Caco-2 (cell line): Measurements from ENCODE around the gene HUWE1. TPM values are rescaled to one million over a fixed set of nuclear protein-coding genes. Genes with fewer than 3 reads are reported as not detected.
A peak's percentile ranks its signal among the peaks of the same experiment; 100 is the strongest.

Experiments used
- BruUV-seq: library from RNA; stranded (reverse); fragments of 400-500 nt; replicated peaks from 2 replicates; lab custom pipeline; 2021; lab: Mats Ljungman, UMichigan
- CTCF ChIA-PET: fragments of 300-600 bp; sonication (Branson Sonifier 250); formaldehyde crosslinking; loops from one replicate; lab custom pipeline; 2022; ENCODE audit warnings: antibody characterized with exemption; lab: Charles Lee
- POLR2A ChIA-PET: fragments of 300-600 bp; sonication (Branson Sonifier 250); formaldehyde crosslinking; loops from one replicate; lab custom pipeline; 2022; ENCODE audit warnings: antibody characterized with exemption; lab: Charles Lee
- DNase-seq, 2 experiments: peaks; one replicate each; pipeline versions ENCODE4 v3.0.0 to v3.0.0-alpha.2; 2020 to 2022
- H3K27me3 ChIP-seq: replicated peaks from 2 replicates; pipeline ENCODE4 v1.6.0; 2011; ENCODE audit warnings: low read length; ENCODE audit not compliant: control insufficient read depth, insufficient read depth
- H3K36me3 ChIP-seq: 2 replicates; pipeline ENCODE4 v1.5.1; 2011; ENCODE audit warnings: low read length; ENCODE audit not compliant: control insufficient read depth, insufficient read depth
- H3K4me1 ChIP-seq: fragments of 250-450 bp; sonication (Bioruptor Pico); 2 replicates; pipeline ENCODE4 v1.5.1; 2020; ENCODE audit warnings: mild to moderate bottlenecking
- H3K4me3 ChIP-seq: 2 replicates; pipeline ENCODE4 v1.5.1; 2011; ENCODE audit warnings: low read depth, mild to moderate bottlenecking, control low read depth, low read length
- H3K9me3 ChIP-seq: fragments of 250-450 bp; sonication (Bioruptor Pico); 2 replicates; pipeline ENCODE4 v1.5.1; 2020; ENCODE audit warnings: mild to moderate bottlenecking, moderate library complexity
- H3K27ac Mint-ChIP-seq: one replicate; pipeline ENCODE4 v1.8.0; 2022; ENCODE audit warnings: mixed read lengths; ENCODE audit not compliant: unreplicated experiment
- H3K27me3 Mint-ChIP-seq: one replicate; pipeline ENCODE4 v1.8.0; 2022; ENCODE audit warnings: mixed read lengths; ENCODE audit not compliant: insufficient read depth, unreplicated experiment
- H3K36me3 Mint-ChIP-seq: one replicate; pipeline ENCODE4 v1.8.0; 2022; ENCODE audit warnings: mild to moderate bottlenecking, mixed read lengths; ENCODE audit not compliant: insufficient read depth, unreplicated experiment
- H3K4me1 Mint-ChIP-seq: one replicate; pipeline ENCODE4 v1.8.0; 2022; ENCODE audit warnings: low read depth, mixed read lengths; ENCODE audit not compliant: unreplicated experiment
- H3K4me3 Mint-ChIP-seq: one replicate; pipeline ENCODE4 v1.8.0; 2022; ENCODE audit warnings: mild to moderate bottlenecking, moderate library complexity, mixed read lengths; ENCODE audit not compliant: unreplicated experiment
- H3K9me3 Mint-ChIP-seq: one replicate; pipeline ENCODE4 v1.8.0; 2022; ENCODE audit warnings: mixed read lengths; ENCODE audit not compliant: unreplicated experiment
- intact Hi-C: fragments of 100-400 bp; cut with micrococcal nuclease; formaldehyde crosslinking; loops from one replicate; pipeline ENCODE4 v1.10.0; 2022; ENCODE audit not compliant: unreplicated experiment
- total RNA-seq: library from RNA; stranded (reverse); gene quantifications from 2 replicates; pipeline ENCODE4 v1.2.3, GENCODE V29; 2022
- TF ChIP-seq, protein P1 (sequence below), 2 experiments: fragments of 200-600 bp in 1 of 2; IDR thresholded peaks; 1 replicate in 1 of 2; 2 replicates in 1 of 2; pipeline versions ENCODE4 v1.5.1 to v1.8.0; 2011 to 2022; ENCODE audit warnings: antibody characterized with exemption in 1 of 2, control low read depth in 1 of 2, inconsistent platforms in 1 of 2, low read depth in 1 of 2, low read length in 1 of 2, mild to moderate bottlenecking in 1 of 2, moderate library complexity in 1 of 2; ENCODE audit not compliant: insufficient read depth in 1 of 2, severe bottlenecking in 1 of 2, unreplicated experiment in 1 of 2

HUWE1 gene
- total RNA-seq, 1 experiment from 2014 or later: 222 TPM

GRCh38 chrX:53683556-53684414, 2.7 kb downstream of the HUWE1 start:
- TSS peak; percentile 75 for BruUV-seq
- no peaks in the 10 kb centered on the region for H3K9me3 Mint-ChIP-seq

GRCh38 chrX:53682885-53683555, 3.5 kb downstream of the HUWE1 start:
- BruUV-seq: TSS peak; percentile 20

More at GRCh38 chrX:53683556-53684414, 2.7 kb downstream of the HUWE1 start:
- Mint-ChIP-seq H3K4me3 (peak overlapping the region; percentile 94), H3K4me1 (peaks cover 6% of the 10 kb centered on the region), H3K27me3 (no peaks in the 10 kb centered on the region), H3K36me3 (peaks cover 50% of the 10 kb centered on the region), H3K27ac (peak overlapping the region; percentile 91)
- Histone ChIP-seq H3K4me3 (peak overlapping the region; percentile 81), H3K27me3 (no peaks in the 10 kb centered on the region), H3K9me3 (no peaks in the 10 kb centered on the region), H3K36me3 (peaks cover 1% of the 10 kb centered on the region), H3K4me1 (no peaks in the 10 kb centered on the region)
- intact Hi-C loops: loop anchor here (5.0 to 10.0 kb wide), 3 partner anchors 149 to 601 kb away; partner anchors contain the start of genes PHF8 and TSPYL2
- POLR2A ChIA-PET: interaction anchor here (0.5 to 1.3 kb wide), 11 partner anchors 17 to 956 kb away, joined by 3 to 9 read pairs (median 3); partner anchors contain the start of genes KANTR, RIBC1 and SMC1A
- TF ChIP-seq, protein P1, sequence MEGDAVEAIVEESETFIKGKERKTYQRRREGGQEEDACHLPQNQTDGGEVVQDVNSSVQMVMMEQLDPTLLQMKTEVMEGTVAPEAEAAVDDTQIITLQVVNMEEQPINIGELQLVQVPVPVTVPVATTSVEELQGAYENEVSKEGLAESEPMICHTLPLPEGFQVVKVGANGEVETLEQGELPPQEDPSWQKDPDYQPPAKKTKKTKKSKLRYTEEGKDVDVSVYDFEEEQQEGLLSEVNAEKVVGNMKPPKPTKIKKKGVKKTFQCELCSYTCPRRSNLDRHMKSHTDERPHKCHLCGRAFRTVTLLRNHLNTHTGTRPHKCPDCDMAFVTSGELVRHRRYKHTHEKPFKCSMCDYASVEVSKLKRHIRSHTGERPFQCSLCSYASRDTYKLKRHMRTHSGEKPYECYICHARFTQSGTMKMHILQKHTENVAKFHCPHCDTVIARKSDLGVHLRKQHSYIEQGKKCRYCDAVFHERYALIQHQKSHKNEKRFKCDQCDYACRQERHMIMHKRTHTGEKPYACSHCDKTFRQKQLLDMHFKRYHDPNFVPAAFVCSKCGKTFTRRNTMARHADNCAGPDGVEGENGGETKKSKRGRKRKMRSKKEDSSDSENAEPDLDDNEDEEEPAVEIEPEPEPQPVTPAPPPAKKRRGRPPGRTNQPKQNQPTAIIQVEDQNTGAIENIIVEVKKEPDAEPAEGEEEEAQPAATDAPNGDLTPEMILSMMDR (IDR thresholded peaks at IDR 0.05; ENCODE audit: insufficient read depth in 1 of 2, low read depth in 1 of 2, low read length in 1 of 2, severe bottlenecking in 1 of 2, unreplicated experiment in 1 of 2): no peak
- peak; percentile 91 to 96 for DNase-seq
- CTCF ChIA-PET: interaction anchor here (0.6 kb wide), 1 partner anchor 271 kb away, joined by 3 read pairs; no protein-coding TSS in a partner anchor

More at GRCh38 chrX:53682885-53683555, 3.5 kb downstream of the HUWE1 start:
- no peaks in the 10 kb centered on the region for H3K27me3 Mint-ChIP-seq
- peak overlapping the region; percentile 94 for H3K4me3 Mint-ChIP-seq
- H3K4me1 ChIP-seq: no peaks in the 10 kb centered on the region
- intact Hi-C loops: loop anchor here (5.0 to 10.0 kb wide), 3 partner anchors 149 to 601 kb away; partner anchors contain the start of genes PHF8 and TSPYL2
- peaks cover 6% of the 10 kb centered on the region for H3K4me1 Mint-ChIP-seq
- POLR2A ChIA-PET: interaction anchor here (0.6 to 1.1 kb wide), 3 partner anchors 18 to 1805 kb away, joined by 3 to 4 read pairs (median 3); no protein-coding TSS in a partner anchor
- peak overlapping the region; percentile 81 for H3K4me3 ChIP-seq
- CTCF ChIA-PET: no interaction called here
- peaks cover 58% of the 10 kb centered on the region for H3K36me3 Mint-ChIP-seq
- H3K9me3 ChIP-seq: no peaks in the 10 kb centered on the region
- H3K9me3 Mint-ChIP-seq: no peaks in the 10 kb centered on the region
- peak; percentile 57 for DNase-seq
- H3K36me3 ChIP-seq: peaks cover 1% of the 10 kb centered on the region
- no peaks in the 10 kb centered on the region for H3K27me3 ChIP-seq
- TF ChIP-seq, protein P1 (IDR thresholded peaks at IDR 0.05; ENCODE audit: insufficient read depth in 1 of 2, low read depth in 1 of 2, low read length in 1 of 2, severe bottlenecking in 1 of 2, unreplicated experiment in 1 of 2): no peak
- H3K27ac Mint-ChIP-seq: peak overlapping the region; percentile 91
